NCI-H1105 (cell line): ENCODE data around the gene BID.

Source experiments
- DNase-seq: peaks from one replicate; lab custom pipeline; 2025; lab: John Stamatoyannopoulos, UW

BID gene

DNA sequence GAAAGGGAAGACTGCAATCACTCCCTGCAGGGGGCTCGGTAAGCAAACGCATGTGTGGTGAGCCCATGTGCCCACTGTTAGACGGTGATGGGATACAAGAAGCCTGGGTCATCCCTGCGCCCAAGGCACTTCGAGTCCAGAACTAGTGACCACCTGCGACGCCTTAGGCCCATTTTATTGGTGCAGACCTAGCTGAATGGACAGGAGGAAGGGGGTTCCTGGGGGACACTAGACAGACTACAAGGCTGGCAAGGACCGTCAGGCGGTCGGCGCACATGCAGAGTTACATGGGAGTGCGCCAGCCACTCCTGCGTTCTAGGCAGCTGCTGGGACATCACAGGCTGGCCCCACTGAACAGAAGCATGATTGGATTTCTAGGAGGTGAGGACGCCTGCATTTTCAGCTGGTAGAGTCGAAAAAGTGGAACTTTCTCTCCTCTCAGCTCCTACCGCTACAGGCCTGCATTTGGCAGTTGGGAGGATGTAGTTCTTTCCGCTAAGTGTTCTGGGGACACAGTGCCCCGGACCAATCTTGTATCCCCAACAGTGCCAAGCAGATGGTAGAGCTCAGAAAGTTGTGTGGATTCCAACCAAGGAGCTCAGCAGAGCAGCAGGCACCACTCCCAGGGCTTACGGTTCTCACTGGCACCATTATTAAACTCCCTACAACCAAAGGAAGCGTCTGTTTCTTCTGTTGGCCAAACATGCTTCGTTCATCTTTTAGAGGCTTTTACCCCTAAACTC, 35.7 kb downstream of the BID start:
- no peak for DNase-seq

DNA sequence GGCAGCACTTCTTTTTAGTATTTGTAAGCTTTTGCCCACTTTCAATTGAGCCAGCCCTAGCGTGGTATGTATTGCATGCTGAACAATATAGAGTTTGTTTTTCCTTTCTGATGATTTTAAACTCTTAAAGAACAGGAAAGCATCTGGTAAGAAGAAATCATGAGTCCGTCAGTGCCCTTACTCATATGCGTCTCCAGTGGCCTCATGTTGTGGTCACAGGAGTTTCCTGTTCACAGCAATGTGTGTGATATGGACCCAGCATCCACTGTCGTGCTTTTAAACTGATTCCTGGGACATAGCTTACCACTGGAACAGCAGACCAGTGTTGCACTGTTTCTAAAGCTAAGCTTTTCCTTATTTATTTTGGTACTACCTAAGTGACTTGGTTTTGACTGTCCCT, 40.1 kb downstream of the BID start:
- DNase-seq, result no peak

DNA sequence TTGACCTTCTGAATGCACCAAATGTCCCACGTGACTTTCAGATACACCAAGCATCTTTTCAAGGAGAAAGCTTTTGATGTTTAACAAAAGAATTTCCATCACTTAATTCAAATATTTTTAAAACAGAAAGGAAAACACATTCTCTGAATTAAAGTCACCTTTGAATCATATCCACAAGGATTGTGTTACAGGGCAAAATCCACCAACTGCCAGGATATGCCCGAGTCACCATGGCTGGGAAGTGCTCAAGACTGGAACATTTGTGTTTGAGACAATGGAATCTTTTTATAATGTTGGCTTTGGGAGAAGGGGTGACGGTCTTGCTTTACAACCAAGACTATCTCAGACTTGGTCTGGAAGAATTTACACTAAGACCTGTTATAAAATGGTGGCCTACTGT, 40.8 kb downstream of the BID start:
- DNase-seq, result no peak

DNA sequence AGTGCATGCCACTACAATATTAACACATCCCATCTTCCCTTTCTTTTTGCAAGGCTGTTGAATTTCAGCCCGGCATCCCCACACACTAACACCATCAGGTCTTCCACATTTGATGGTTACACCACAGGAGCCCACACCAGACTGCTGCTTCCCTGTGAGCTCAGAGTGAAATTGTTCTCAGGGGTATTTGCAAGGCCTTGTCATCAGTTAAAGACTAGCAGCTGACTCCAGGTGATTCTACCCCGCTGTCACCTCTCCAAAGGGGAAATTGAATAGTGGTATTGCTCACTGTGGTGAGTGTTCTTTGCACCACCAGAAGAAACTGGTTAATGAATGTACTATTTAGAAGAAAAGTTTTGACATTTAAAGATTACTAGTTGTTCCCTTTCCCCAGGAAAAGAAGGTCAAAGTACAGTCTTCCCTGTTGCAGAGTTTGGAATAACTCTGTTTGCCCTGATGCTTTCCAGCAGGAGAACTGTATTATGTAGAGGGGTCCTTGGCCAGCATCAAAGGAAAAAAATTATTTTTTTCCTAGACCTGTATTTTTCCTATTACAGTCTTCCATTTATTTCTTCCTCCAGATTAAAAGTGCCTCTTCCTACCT, 41.9 kb downstream of the BID start:
- DNase-seq, result no peak

DNA sequence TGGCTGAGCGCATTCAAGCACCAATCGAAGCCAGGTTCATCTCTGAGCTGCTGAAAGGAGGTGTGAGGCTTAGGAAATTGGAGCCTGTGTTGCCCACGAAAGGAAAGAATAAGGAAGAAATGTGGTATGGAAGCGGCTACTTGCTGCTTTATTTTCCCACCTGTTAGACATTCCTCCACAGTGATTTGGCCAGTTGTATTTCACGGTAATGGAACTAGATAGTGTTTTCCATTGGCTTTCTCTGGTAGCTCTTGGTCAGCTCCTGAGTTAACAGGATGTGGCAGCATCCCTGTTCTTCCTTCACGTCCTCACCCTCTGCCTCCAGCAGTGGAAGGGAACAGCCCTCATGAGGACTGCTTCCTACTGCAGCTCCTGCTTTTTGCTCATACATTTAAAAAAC, 44.7 kb downstream of the BID start:
- DNase-seq, result no peak

DNA sequence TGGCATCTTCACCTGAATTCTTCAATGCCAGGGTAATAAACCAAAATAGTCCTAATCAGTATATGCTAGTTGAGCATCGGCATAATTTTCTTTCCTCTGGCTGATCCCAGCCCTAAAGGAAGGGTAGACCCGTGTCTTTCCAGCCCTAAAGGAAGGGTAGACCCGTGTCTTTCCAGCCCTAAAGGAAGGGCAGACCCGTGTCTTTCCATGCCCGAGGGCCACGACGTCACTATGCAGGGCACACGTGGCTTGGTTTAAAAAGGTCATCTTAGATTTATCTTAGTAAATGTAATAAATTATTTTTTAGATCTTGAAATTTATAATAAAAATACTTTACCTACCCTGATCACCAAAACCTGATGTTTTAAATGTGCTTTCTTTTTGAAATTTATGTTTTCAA, 45.5 kb downstream of the BID start:
- no peak for DNase-seq

DNA sequence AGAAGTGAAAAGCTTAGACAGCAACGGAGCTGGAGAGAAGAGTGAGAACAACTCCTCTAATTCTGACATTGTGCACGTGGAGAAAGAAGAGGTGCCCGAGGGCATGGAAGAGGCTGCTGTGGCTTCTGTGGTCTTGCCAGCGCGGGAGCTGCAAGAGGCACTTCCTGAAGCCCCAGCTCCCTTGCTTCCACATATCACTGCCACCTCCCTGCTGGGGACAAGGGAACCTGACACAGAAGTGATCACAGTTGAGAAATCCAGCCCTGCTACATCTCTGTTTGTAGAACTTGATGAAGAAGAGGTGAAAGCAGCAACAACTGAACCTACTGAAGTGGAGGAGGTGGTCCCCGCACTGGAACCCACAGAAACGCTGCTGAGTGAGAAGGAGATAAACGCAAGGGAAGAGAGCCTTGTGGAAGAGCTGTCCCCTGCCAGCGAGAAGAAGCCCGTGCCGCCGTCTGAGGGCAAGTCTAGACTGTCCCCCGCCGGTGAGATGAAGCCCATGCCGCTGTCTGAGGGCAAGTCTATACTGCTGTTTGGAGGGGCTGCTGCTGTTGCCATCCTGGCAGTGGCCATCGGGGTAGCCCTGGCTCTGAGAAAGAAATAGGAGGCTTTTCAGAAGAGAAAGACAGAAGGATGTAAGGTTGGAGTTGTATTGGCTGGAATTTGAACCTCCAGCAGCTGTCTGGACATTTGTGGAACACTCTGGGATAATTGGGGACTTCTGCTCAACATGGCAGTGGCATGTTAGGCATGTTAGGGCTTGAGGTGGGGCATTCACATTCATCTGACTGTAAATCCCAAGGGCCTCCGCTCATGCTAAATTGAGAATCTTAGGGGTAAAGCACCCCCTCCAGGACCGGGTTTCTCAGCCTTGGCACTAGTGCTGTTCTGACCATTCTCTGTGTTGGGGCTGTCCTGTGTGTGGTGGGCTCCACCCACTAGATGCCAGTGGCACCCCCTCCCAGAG, 47.1 kb downstream of the BID start:
- DNase-seq, result no peak

DNA sequence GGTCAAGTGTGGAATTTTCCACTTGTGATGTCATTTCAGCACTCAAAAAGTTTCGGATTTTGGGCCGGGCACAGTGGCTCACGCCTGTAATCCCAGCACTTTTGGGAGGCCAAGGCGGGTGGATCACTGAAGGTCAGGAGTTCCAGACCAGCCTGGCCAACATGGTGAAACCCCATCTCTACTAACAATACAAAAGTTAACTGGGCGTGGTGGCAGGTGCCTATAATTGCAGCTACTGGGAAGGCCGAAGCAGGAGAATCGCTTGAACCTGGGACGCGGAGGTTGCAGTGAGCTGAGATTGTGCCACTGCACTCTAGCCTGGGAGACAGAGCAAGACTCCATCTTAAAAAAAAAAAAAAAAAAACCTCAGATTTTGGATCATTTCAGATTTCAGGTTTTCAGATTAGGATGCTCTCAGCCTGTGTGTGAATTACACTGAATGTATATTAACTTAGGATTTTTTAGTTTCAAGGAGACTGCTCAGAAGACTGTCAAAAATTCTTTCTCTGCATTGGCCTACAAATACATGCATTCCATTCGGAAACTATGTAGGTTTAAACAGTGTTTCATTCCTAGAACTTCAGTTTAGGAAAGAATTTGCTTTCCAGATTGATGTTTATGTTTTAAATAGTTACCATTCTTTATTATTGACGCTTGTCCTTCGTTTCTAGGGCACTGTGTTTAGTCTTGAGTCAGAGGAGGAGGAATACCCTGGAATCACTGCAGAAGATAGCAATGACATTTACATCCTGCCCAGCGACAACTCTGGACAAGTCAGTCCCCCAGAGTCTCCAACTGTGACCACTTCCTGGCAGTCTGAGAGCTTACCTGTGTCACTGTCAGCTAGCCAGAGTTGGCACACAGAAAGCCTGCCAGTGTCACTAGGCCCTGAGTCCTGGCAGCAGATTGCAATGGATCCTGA, 48.0 kb downstream of the BID start:
- no peak for DNase-seq

DNA sequence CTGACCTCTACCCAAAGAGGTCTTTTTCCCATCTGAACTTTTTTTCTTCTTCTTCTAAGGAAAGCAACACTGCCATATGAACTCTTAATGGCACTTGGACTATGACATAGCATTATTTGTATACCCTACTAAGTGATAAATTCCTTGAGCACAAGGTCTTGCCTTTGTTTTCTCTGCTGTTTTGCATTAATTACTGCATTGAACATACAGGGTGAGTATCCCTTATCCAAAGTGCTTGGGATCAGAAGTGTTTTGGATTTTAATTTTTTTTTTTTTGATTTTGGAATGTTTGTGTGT, 48.8 kb downstream of the BID start:
- no peak for DNase-seq

DNA sequence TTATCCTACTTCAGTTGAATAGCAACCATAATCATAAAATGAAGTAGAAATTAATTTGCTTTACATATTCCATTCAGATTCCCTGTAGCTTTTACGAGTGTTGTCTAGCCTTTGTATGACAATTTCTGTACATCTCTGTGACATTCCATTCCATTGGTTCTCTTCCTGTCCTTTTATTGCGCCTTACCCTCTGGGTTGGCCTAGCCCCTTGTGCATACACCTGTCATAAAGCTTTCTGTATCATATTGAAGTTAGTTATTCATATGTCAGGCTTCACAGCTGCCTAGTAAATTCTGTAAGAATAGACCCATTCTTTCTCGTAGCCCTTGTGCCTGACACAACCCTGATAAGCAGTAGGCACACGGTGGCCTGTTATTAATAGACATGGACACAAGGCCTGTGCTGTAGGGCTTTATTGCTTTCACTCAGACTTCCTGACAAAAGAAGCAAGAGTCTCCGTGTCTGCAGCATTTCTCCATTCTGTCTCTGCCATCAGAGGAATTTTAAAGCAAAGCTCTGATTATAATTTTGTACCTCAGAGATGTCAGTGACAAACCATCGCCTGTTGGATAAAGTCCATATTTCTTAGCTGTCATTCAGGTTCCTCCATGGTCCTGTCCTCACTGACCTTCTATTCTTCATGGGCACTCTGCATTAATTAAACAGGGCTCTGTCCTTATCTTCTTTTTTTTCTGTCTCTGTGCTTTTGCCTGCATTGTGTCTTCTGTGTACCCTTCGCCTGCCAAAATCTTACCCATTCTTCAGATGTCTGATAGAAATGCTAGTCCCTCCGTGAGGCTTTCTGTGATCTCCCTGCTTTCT, 49.4 kb downstream of the BID start:
- DNase-seq, result no peak

DNA sequence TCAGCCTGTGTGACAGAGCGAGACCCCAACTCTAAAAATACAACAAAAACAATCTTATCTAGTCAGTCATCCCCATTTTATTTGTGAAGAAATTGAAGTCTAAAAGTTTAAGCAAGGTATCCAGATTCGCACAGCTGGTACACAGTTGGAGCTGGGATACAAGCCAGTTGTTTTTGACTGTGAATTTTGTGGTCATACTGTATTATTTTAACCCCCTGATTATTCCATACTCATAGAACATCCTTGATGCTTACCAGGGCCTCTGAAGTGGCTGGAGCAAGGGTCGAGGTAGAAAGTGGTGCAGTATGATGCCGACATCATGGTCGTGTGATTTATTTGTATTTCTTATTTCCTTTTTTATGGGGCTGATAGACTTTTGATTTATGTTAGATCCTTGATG, 50.0 kb downstream of the BID start:
- no peak for DNase-seq

DNA sequence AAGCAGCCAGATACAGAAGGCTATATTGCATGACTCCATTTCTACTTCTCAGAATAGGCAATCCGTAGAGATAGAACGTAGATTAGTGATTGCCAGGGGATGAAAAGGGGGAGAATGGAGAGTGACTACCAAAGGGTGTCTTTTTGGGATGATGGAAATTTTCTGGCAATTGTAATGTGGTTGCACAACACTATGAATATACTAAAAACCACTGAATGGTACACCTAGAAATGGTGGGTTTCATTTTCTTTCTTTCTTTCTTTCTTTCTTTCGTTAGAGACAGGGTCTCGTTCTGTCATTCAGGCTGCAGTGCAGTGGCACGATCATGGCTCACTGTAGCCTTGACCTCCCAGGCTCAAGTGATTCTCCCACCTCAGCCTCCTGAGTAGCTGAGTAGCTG, 54.4 kb downstream of the BID start:
- no peak for DNase-seq

DNA sequence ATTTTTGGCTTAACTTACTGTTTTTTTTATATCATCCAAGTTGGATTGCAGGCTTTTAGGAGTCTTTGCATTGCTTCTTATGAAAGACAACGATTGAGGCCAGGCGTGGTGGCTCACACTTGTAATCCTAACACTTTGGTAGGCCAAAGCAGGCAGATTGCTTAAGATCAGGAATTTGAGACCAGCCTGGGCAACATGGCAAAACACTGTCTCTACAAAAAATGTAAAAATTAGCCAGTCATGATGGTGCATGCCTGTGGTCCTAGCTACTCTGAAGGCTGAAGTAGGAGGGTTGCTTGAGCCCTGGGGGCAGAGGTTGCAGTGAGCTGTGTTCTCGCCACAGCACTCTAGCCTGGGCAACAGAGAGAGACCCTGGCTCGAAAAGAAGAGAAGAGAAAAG, 56.6 kb downstream of the BID start:
- DNase-seq, result no peak

DNA sequence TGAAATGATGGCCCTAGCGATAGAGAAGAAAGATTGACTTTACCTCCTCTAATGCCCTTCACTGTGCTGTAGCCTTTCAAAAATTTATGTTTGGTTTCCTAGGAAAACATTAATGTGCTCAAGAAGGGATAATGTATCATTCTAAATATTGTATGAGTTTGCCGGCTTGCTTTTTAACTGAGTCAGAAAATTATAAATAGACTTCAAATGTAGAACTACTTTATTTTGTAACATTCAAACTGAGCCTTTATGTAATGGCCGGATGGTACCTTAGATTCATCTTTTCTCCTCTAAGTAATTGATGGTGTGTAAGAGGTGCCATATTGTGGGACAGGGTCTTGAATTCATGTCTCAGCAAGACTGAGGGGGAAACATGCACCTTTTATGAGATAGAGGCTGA, 57.7 kb downstream of the BID start:
- no peak for DNase-seq

DNA sequence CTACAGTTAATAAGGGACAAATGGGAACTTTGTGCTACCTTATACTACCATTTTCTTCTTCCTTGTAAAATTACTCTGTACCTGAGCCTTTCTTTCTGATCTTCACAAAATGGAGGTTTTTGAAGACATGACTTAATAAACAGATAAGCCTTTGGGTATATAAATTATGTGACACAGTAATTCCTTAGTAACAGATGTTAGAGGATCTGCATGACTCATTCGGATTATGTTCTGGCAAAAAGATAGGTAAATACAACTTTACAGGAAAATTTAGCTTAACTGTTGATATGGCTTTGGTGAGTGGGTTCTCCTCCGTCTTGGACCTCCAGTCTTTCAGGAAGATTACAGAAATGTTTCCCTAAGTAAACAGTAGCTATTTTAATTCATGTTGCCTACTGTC, 61.8 kb downstream of the BID start:
- no peak for DNase-seq

DNA sequence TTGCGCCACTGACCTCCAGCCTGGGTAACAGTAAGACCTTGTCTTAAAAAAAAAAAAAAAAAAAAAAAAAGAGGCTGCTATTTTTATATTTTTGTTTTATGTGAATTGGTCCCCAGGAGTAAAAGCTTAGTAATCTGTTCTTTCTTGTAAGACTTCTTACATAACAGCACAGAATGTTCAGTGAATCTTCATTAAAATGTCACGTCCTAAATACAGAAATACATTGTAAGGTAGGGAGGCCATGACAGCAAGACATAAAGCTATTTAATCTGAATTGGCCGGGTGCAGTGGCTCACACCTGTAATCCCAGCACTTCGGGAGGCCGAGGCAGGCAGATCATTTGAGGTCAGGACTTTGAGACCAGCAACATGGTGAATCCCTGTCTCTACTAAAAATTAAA, 64.2 kb downstream of the BID start:
- no peak for DNase-seq

DNA sequence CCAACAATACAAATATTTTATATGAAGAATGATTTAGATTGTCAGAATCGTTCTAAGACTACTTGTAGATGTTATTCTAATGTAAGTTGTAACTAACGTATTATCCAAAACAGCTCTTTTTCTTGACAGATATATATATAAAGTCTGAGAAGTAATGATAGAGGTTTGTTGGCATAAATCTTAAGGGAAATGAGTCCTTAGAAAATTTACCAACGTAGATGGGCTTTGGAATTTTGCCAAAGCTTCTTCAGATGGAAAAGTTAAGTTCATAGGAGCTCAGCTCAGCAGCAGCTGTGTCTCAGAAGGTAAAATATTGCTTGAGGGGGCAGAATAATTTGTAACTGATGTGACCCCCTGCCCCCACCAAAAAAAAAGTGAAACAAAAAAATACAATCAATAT, 66.7 kb downstream of the BID start:
- no peak for DNase-seq

DNA sequence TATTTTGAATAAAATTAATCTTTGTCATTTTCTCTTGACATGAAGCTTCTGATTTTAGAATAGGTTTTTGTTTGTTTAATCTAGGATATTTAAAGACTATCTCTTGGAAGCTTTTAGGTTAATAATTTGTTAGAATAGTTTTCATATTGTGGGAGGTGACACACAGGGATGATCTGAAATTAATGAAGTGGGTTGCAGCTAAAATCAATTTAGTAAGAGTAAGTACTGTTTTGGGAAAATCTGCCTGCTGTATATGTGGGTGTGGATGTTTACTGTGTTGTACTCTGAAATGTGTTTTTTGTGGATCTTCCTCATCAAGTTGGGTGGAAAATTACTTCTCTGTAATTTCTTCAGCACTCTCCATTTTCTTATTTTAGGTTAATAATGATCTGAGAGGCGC, 67.3 kb downstream of the BID start:
- no peak for DNase-seq

DNA sequence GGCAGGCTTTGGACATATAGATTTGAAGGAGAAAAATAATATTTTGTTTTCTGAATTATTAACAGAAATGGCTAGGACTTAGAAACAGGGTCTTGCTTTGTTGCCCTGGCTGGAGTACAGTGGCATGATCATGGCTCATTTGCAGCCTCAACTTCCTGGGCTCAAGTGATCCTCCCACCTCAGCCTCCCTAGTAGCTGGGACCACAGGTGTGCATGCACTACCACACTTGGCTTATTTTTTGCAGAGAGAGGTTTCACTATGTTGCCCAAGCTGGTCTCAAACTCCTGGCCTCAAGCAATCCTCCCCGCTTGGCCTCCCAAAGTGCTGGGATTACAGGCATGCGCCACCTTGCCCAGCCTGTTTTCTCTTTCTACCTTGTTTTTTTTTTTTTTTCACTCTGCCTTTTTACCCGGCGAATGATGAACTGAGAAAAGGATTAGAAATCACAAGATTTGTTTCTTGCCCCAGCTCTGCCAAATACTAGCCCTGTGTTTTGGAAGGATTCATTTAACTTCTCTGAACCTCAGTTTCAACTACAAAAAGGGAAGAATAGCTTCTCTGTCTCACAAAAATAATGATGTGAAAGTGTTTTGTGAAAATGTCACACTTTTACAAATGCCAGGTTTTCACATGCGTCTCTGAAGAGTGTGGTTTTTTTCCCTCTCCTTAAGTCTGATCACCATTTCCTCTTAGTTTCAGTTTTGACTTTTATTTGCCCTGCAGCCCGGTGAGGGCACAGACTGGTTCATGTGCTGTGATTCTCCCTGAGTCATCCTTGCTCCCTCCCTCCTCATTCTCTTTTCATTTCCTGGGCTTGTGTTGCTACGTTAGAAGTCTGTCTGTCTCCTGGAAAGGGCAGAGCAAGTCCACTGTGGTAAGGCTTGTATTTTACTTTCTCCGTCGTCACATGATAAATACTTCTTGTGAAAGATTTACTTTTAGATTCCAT, 68.0 kb downstream of the BID start:
- no peak for DNase-seq

DNA sequence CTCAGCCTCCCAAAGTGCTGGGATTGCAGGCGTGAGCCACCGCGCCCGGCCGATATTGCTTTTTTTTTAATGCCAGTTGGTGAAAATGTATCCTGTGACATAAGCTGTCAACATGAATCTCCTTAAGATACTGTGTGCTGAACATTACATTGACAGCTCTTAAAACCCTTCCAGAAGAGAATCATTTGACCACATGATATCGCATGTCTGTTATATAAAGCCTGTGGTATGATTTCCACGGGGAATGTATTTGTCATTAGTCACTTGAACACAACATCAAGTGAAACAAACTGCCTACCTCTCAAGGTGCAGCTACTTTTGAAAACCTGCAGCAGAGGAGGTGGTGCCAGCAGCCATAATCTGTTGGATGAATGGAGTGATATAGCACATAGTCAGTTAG, 68.7 kb downstream of the BID start:
- no peak for DNase-seq
